ENCODE measurements around the gene CACNB3.

DNA sequence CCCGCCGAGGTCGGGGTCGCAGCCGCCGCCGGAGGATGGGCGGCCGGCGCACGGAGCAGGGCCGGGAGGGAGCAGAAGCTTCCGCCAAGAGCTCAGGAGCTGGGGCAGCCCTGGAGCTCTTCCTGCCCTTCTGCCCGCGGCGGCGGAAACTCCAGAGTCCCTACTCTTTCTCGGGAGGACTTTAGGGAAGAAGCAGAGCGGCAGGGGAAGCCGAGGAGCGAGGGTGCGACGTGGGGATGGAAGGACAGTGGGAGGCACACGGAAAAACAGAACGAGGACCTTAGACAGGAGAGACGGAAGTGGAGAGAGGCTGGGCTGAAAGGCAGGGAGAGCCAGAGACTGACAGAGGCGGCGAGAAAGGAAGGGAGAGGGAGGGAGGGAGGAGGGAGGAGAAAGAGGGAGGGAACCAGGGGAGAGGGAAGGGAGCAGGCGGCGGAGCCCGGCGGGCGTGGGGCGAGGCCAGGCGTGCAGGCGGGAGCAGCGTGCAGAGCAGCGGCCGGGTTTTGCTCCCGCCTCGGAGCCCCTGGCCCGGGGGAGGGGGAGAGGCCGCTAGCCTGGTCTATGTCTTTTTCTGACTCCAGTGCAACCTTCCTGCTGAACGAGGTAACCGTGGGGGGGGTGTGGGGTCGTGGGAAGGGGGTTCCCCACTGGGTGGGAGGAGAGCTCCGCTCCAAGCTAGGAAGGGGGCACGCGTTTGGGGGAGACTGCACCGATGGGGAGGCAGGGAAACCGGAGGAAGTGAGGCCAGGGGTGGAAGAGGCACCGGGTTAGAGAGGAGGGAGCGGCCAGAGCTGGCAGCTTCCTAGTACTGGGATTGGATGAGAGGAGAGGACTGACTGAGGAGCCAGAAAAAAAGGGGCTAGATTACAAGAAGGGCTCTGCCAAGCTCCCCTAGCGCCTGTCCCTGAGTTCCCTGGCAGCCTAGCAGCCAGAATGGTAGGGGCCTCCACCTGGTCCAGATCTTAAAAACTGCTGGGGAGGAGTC is 2.9 kb upstream of the CACNB3 start:
- TF ChIP-seq CTCF (IDR thresholded peaks at IDR 0.05; ENCODE audit: control extremely low read depth in 1 of 3, insufficient read depth in 1 of 3, low read depth in 1 of 3, low read length in 3 of 3) (no peak), TAF1 (IDR thresholded peaks at IDR 0.05; ENCODE audit: low read depth, low read length) (0 out of 2 replicates have a peak, but pooled peaks have one; percentile 7), CHD1 (IDR thresholded peaks at IDR 0.05; ENCODE audit: low read depth, low read length) (no peak), POLR2A (IDR thresholded peaks at IDR 0.05; ENCODE audit: control extremely low read depth in 1 of 2, low read depth in 2 of 2, low read length in 2 of 2) (no peak), JUN (IDR thresholded peaks at IDR 0.05; ENCODE audit: low read depth, low read length) (no peak), EP300 (IDR thresholded peaks at IDR 0.05; ENCODE audit: borderline replicate concordance in 1 of 2, low read depth in 2 of 2, low read length in 2 of 2) (no peak), RNF2 (IDR thresholded peaks at IDR 0.05; ENCODE audit: borderline replicate concordance, low read depth, low read length, missing control alignments, poor library complexity, severe bottlenecking) (no peak), CHD2 (IDR thresholded peaks at IDR 0.05; ENCODE audit: low read length) (no peak), ATF2 (IDR thresholded peaks at IDR 0.05; ENCODE audit: low read length) (no peak), JUND (IDR thresholded peaks at IDR 0.05; ENCODE audit: low read length) (no peak)

All from H1 (cell line).